ENCODE data around the gene PRMT2.
A peak's percentile ranks its signal among the peaks of the same experiment; 100 is the strongest.
"Not testable (repeated sequence)": the region's sequence is repeated elsewhere in the genome, so short reads cannot be mapped to it uniquely, and the experiment has no call there.

The PRMT2 gene

GRCh38 chr21:46618738-46619379 lies 16.6 kb upstream of the PRMT2 start:
- DNase-seq: no peak

- no peak for DNase-seq
Measured at GRCh38 chr21:46619846-46620245, 15.6 kb upstream of the PRMT2 start.

DNA sequence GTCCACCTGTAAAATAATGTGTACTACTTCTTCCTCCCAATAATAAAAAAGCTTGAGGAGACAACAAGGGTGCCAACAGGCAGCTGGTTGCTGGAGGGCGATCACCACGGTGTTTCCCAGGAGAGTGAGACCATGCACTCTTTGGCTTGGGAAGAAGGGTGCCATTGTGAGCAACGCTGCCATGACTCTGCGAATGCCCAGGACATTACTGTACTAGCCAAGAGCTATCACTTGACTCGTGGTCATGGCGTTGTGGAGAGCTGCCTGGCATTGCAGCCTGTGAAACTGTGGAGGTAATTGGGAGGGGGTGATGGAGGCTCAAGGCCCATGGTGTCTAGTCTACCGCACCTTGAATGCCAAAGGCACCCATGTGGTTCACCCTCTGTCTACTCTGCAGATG lies 14.6 kb upstream of the PRMT2 start:
- no peak for DNase-seq

DNA sequence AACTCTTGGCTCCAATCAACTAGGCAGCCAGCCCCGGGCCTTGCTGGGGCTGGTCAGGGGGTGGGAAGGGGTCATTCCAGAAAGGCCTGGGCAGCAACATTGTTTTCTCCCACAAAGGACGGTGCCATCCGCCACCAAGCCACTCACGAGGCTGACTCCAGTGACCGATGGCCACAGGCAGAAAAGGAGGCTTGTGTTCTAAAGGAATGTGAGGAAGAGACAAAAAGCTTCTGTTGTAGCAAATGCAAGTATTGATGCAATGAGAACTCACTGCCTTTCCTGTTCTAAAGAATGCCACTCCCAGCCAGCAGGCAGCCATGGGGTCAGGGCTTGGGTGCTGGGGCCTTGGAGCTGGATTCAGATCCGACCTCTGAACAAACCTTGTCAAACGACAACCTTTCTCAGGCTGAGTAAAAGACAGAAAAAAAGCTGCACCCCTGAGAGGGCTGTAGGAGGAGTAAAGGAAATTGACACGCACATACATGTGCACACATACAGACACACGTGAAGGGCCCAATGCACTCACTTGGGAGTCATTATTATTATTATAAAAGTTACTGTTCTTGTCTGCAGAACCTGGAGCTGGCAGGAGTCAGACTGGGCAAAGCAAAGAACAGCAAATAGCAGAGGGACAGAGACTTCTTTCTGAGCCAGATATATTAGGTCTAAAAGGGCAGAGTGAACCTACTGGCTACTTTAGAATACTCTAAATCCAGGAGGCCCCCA lies 13.9 kb upstream of the PRMT2 start:
- no peak for DNase-seq

DNA sequence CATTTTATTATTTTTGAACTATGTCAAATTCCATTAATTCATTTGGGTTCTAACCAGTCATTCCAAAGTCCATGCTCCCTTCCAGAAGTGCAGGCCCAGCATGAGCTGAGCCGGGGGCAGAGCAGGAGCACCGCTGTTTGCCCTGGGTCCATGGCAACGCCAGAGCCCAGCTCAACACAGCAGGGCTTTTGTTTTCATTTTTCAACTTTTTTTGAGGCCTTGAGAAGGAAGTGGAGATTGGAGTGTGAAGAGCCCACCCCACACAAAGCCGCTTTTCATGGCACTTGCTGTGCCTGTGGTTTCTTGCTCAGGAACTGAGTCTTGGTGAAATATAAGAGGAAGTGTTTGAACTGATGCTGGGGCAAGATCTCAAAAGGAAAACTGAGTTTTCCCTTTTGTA lies 13.2 kb upstream of the PRMT2 start:
- no peak for DNase-seq

DNA sequence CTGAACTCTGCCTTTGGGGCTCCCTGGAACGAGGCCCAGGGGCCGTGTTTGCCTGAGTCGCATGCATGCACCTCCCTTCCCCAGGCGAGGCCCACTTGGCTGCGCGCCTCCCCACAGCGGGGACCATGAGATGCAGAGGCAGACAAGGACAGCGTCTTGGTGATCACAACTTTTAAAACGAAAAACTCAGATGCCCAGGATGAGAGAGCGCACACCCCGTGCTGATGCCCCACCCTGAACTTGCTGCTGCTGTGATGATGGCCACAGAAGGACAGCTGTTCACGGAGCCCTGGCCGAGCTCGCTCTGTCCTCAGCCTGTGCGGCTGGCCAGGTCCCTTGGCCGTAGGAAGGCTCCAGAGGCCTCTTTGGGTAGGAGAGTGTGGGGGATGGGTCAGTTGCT lies 11.4 kb upstream of the PRMT2 start:
- no peak for DNase-seq

- DNase-seq: no peak
Measured at GRCh38 chr21:46625759-46626158, 9.7 kb upstream of the PRMT2 start.

DNA sequence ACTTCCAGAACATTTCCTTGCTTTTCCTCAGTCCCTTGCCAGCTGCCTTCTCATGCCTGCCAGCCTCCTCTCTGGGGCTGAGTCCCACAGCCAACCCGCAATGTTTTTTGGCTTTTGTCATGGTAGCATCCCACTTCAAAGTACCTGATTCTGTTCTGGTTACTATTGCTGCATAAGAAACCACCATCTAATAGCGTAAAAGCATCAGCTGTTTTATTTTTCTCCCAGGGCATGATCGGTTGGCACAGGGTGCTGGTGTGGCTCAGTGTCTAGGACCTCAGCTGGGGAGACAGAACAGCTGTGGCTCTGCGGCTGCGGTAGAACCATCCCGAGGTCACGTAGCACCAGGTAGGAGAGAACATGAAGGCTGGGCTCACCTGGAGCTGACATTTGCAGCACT lies 8.9 kb upstream of the PRMT2 start:
- no peak for DNase-seq

- no peak for DNase-seq
Measured at GRCh38 chr21:46626975-46627501, 8.4 kb upstream of the PRMT2 start.

DNA sequence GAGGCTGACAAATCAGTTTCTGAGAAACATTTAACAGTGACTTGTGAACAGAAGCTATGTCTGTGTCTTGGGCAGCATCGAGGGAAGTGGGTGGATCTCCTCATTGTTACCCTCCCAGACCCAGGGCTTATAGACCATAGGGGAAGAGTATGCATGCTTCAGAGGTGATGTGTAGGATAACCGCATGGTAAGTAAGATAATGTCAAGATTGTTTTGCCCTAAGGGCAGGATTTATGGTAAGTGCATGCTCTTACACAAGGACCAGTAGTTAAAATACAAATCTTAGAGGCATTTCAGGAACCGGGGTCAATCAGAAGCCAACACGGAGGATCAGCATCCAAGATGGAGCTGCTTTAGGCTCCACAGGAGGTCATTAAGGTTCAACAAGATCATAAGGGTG lies 7.7 kb upstream of the PRMT2 start:
- no peak for DNase-seq

DNA sequence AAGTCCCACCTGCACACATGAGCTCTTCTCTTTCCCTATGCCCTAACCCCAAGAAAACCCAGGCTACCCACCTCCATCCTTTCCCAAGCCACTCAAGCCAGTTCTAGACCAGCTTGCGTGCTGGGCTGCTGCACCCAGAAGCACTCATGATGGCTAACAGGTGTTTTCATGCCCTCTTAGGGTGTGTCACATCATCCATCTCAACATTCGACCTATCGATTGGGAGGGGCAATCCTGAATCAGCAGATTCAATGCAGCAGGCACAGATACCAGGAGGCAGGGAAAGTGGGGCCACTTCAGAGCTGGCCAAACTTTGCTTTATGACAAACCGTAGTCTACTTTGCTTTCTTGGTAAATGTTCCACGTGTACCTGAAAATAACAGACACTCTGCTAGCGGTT lies 6.6 kb upstream of the PRMT2 start:
- no peak for DNase-seq

- not testable (repeated sequence) for DNase-seq
Measured at GRCh38 chr21:46630915-46631314, 4.6 kb upstream of the PRMT2 start.

GRCh38 chr21:46633566-46633965 lies 1.9 kb upstream of the PRMT2 start:
- no peak for DNase-seq

- no peak for DNase-seq
Measured at GRCh38 chr21:46634427-46634826, 1.0 kb upstream of the PRMT2 start.

GRCh38 chr21:46634966-46635323 lies 529 bp upstream of the PRMT2 start:
- DNase-seq: peak; percentile 83 to 85

GRCh38 chr21:46636181-46636512 lies 673 bp downstream of the PRMT2 start:
- DNase-seq: no peak

- no peak for DNase-seq
Measured at GRCh38 chr21:46636550-46637285, 1.2 kb downstream of the PRMT2 start.

- no peak for DNase-seq
Measured at GRCh38 chr21:46637952-46638746, 2.7 kb downstream of the PRMT2 start.

DNA sequence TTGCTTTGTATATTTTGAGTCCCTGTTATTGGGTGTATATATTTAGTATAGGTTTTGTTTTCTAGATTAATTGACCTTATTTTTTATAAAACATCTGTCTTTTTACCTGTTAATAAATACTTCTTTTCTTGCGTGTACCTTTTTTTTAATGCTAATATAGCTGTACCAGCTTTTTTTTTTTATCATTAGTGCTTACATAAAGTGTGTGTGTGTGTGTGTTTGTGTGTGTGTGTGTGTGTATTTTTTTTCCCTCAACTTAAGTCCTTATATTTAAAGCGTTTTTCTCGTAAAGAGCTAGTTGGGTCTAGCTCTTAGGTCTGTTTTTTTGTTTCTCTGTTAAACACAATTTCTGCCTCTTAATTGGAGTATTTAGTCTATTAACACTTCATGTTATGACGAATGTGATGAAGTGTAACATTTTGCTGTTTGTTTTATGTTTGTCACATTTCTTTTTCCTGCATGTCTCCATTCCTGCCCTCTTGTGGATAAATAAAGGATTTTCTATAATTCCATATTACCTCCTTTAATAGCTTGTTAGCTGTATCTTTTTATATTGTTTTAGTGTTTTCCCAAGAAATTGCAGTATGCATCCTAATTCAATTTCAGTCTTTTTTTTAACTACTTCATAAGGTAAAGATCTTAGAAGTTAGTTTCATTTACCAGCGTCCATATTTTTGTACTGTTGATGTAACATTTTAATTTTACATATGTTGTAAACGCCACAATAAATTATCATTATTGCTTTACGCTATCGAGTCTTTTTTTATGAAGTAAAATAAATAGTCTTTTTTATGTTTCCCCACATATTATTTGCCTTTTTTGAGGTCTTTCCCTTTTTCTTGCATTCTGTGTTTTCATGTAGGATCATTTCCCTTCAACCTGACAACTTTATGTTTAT lies 4.3 kb downstream of the PRMT2 start:
- DNase-seq: peak in 1 of 2 experiments; percentile 42

- no peak for DNase-seq
Measured at GRCh38 chr21:46641656-46642055, 6.2 kb downstream of the PRMT2 start.

GRCh38 chr21:46643379-46644177 lies 8.1 kb downstream of the PRMT2 start:
- DNase-seq: no peak
